ENCODE results near the gene KCND3. TPM values are rescaled to one million over a fixed set of nuclear protein-coding genes. Genes with fewer than 3 reads are reported as not detected.

KCND3 gene
- total RNA-seq, 1 donor from 2014 or later = 2.2 TPM

GRCh38 chr1:111822138-111822537 lies 167.3 kb downstream of the KCND3 start:
- no peak overlapping the region for H3K4me3 Mint-ChIP-seq
- no peaks in the 10 kb centered on the region for H3K9me3 Mint-ChIP-seq
- H3K27ac Mint-ChIP-seq = no peak overlapping the region

GRCh38 chr1:111821121-111821745 lies 168.2 kb downstream of the KCND3 start:
- Mint-ChIP-seq H3K27me3 (peaks cover 10% of the 10 kb centered on the region), H3K9me3 (no peaks in the 10 kb centered on the region), H3K36me3 (no peaks in the 10 kb centered on the region), H3K4me1 (ENCODE audit: unreplicated experiment) (no peaks in the 10 kb centered on the region), H3K4me3 (no peak overlapping the region), H3K27ac (no peak overlapping the region)
- no peak for TF ChIP-seq CTCF (conservative IDR thresholded peaks at IDR 0.05)
- no peak for DNase-seq (ENCODE audit: extremely low spot score, unreplicated experiment)

More at GRCh38 chr1:111822138-111822537, 167.3 kb downstream of the KCND3 start:
- DNase-seq (ENCODE audit: extremely low spot score, unreplicated experiment) = no peak
- no peaks in the 10 kb centered on the region for H3K4me1 Mint-ChIP-seq (ENCODE audit: unreplicated experiment)
- H3K36me3 Mint-ChIP-seq = no peaks in the 10 kb centered on the region
- TF ChIP-seq CTCF (conservative IDR thresholded peaks at IDR 0.05) = no peak
- H3K27me3 Mint-ChIP-seq = peaks cover 10% of the 10 kb centered on the region

GRCh38 chr1:111819566-111820263 lies 169.8 kb downstream of the KCND3 start:
- Mint-ChIP-seq H3K36me3 (no peaks in the 10 kb centered on the region), H3K27ac (no peak overlapping the region), H3K27me3 (peaks cover 5% of the 10 kb centered on the region), H3K9me3 (no peaks in the 10 kb centered on the region), H3K4me3 (no peak overlapping the region), H3K4me1 (ENCODE audit: unreplicated experiment) (no peaks in the 10 kb centered on the region)
- no peak for DNase-seq (ENCODE audit: extremely low spot score, unreplicated experiment)
- TF ChIP-seq CTCF (conservative IDR thresholded peaks at IDR 0.05) = no peak

GRCh38 chr1:111818546-111818945 lies 170.9 kb downstream of the KCND3 start:
- H3K27ac Mint-ChIP-seq = no peak overlapping the region

GRCh38 chr1:111818081-111818480 lies 171.4 kb downstream of the KCND3 start:
- no peak for TF ChIP-seq CTCF (conservative IDR thresholded peaks at IDR 0.05)
- Mint-ChIP-seq H3K27ac (no peak overlapping the region), H3K4me1 (ENCODE audit: unreplicated experiment) (no peaks in the 10 kb centered on the region), H3K36me3 (no peaks in the 10 kb centered on the region), H3K9me3 (no peaks in the 10 kb centered on the region), H3K4me3 (no peak overlapping the region), H3K27me3 (no peaks in the 10 kb centered on the region)
- no peak for DNase-seq (ENCODE audit: extremely low spot score, unreplicated experiment)

More at GRCh38 chr1:111818546-111818945, 170.9 kb downstream of the KCND3 start:
- no peaks in the 10 kb centered on the region for H3K27me3 Mint-ChIP-seq
- no peaks in the 10 kb centered on the region for H3K9me3 Mint-ChIP-seq
- no peaks in the 10 kb centered on the region for H3K36me3 Mint-ChIP-seq
- no peak for TF ChIP-seq CTCF (conservative IDR thresholded peaks at IDR 0.05)
- H3K4me3 Mint-ChIP-seq = no peak overlapping the region
- no peaks in the 10 kb centered on the region for H3K4me1 Mint-ChIP-seq (ENCODE audit: unreplicated experiment)
- DNase-seq (ENCODE audit: extremely low spot score, unreplicated experiment) = no peak

Measured in type B pancreatic cell (in vitro differentiated cells).